ENCODE data around the gene NOP16. TPM values are rescaled to one million over a fixed set of nuclear protein-coding genes. Genes with fewer than 3 reads are reported as not detected.

NOP16 gene
- total and polyA plus RNA-seq, 2 experiments from 2014 or later = 15.2 to 68.7 TPM

DNA sequence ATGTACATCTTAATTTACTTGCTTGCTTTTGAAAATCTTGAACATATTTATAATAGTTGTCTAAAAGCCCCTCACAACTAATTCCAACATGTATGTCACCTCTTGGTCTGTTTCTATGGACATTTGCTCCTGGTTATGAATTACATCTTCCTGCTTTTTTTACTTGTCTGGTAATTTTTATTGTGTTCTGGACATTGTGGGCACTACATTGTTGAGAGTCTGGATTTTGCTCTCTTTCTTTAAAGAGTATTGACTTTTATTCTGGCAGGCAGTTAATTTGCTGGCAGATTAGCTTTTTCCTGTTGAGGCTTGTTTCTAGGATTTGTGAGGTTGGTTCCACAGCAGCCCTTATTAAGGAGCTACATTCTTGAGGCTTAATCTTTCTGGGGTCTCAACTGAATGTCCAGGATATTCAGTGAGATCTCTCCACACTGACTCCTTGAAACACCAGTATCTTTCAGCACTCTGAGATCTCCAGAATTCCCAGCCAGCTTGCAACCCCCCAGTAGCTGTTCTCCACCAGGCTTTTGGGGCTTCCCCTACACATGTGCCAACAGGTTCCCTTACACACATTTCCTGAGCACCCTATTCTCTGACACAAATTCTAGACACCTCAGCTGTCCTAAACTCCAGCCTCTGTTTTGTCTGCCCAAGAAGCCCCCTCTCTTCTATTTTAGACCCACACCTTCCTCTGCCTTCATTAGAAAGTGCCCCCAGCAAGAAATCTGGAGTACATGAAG, 54.2 kb downstream of the NOP16 start:
- TF ChIP-seq EZH2 (IDR thresholded peaks at IDR 0.05; ENCODE audit: insufficient read depth, poor library complexity, severe bottlenecking) (no peak), EZH2phosphoT487 (IDR thresholded peaks at IDR 0.05; ENCODE audit: insufficient read depth, low read depth) (no peak)
- Histone ChIP-seq H3K27ac (no peak overlapping the region), H3K4me1 (ENCODE audit: insufficient read depth) (no peaks in the 10 kb centered on the region), H3K9ac (no peak overlapping the region), H3F3A (ENCODE audit: insufficient read depth) (no peaks in the 10 kb centered on the region), H3K27me3 (replicated peaks; ENCODE audit: insufficient read depth) (no peaks in the 10 kb centered on the region), H2AFZ (no peak overlapping the region), H3K4me3 (no peak overlapping the region), H3K4me2 (ENCODE audit: unreplicated experiment) (no peak overlapping the region), H3K9me3 (ENCODE audit: low read depth) (no peaks in the 10 kb centered on the region), H3K36me3 (ENCODE audit: low read depth) (no peaks in the 10 kb centered on the region), H4K20me1 (ENCODE audit: insufficient read depth) (no peaks in the 10 kb centered on the region), H3K9me2 (ENCODE audit: insufficient read depth) (no peaks in the 10 kb centered on the region), H3K79me2 (ENCODE audit: insufficient read depth) (no peaks in the 10 kb centered on the region)
- no peak for DNase-seq
- in situ Hi-C loops (cut with MboI) = loop anchor here (25.0 kb wide), 1 partner anchor 597 kb away; no protein-coding TSS in a partner anchor

MicroRNAs encoded within 50 kb of the gene (microRNA counts, 767-probe panel; counts per million panel counts)
- microRNA hsa-miR-1271-5p = 447 counts per million, percentile 86 among the panel's probes with 10 or more counts

Small RNA genes lying within 50 kb of the gene (microRNA-seq; reads per million reads assigned to microRNA genes)
- 12.8 reads per million, percentile 18 among the genes with 10 or more reads in this experiment for gene MIR1271 (ENCODE audit: borderline number of aligned reads)

Small RNA genes lying within 50 kb of the gene (small RNA-seq; reads per million reads assigned to genes)
- not detected for gene MIR1271 (ENCODE audit: low read depth, low replicate concordance)

Other genes starting within 250 kb of the NOP16 start
- 3.5 and 6.8 TPM in 2 replicates for gene SIMC1, start 150.2 kb downstream of the NOP16 start, total RNA-seq (2014; rRNA removed; shearing (Covaris generic))
- gene SIMC1, start 150.2 kb downstream of the NOP16 start, polyA plus RNA-seq (2016; fragmentation: Nextera tagmentation; extraction: Ambion mirVana) = 8.2 and 8.6 TPM in 2 replicates
- 110 and 114 TPM in 2 replicates for gene KIAA1191, start 26.8 kb downstream of the NOP16 start, total RNA-seq (2014; rRNA removed; shearing (Covaris generic))
- gene KIAA1191, start 26.8 kb downstream of the NOP16 start, polyA plus RNA-seq (2016; fragmentation: Nextera tagmentation; extraction: Ambion mirVana) = 110 and 118 TPM in 2 replicates
- gene ARL10, start 23.1 kb downstream of the NOP16 start, total RNA-seq (2014; rRNA removed; shearing (Covaris generic)) = 8.3 and 8.9 TPM in 2 replicates
- 4.3 and 6.7 TPM in 2 replicates for gene ARL10, start 23.1 kb downstream of the NOP16 start, polyA plus RNA-seq (2016; fragmentation: Nextera tagmentation; extraction: Ambion mirVana)
- gene HIGD2A, start 153 bp upstream of the NOP16 start, total RNA-seq (2014; rRNA removed; shearing (Covaris generic)) = 33.8 and 72.1 TPM in 2 replicates
- 110 and 117 TPM in 2 replicates for gene HIGD2A, start 153 bp upstream of the NOP16 start, polyA plus RNA-seq (2016; fragmentation: Nextera tagmentation; extraction: Ambion mirVana)
- gene CLTB, start 27.9 kb upstream of the NOP16 start, total RNA-seq (2014; rRNA removed; shearing (Covaris generic)) = 121 and 130 TPM in 2 replicates
- gene CLTB, start 27.9 kb upstream of the NOP16 start, polyA plus RNA-seq (2016; fragmentation: Nextera tagmentation; extraction: Ambion mirVana) = 128 and 132 TPM in 2 replicates
- gene FAF2, start 59.8 kb upstream of the NOP16 start, total RNA-seq (2014; rRNA removed; shearing (Covaris generic)) = 41.0 and 45.0 TPM in 2 replicates
- gene FAF2, start 59.8 kb upstream of the NOP16 start, polyA plus RNA-seq (2016; fragmentation: Nextera tagmentation; extraction: Ambion mirVana) = 45.4 and 45.7 TPM in 2 replicates
- gene RNF44, start 148.8 kb upstream of the NOP16 start, total RNA-seq (2014; rRNA removed; shearing (Covaris generic)) = 2.9 and 3.9 TPM in 2 replicates
- 2.0 and 2.1 TPM in 2 replicates for gene RNF44, start 148.8 kb upstream of the NOP16 start, polyA plus RNA-seq (2016; fragmentation: Nextera tagmentation; extraction: Ambion mirVana)
- not detected in 2 replicates for gene CDHR2, start 160.7 kb upstream of the NOP16 start, total RNA-seq (2014; rRNA removed; shearing (Covaris generic))
- gene CDHR2, start 160.7 kb upstream of the NOP16 start, polyA plus RNA-seq (2016; fragmentation: Nextera tagmentation; extraction: Ambion mirVana) = not detected in 2 replicates
- 4.3 and 4.8 TPM in 2 replicates for gene GPRIN1, start 221.6 kb upstream of the NOP16 start, total RNA-seq (2014; rRNA removed; shearing (Covaris generic))
- 1.2 and 1.3 TPM in 2 replicates for gene GPRIN1, start 221.6 kb upstream of the NOP16 start, polyA plus RNA-seq (2016; fragmentation: Nextera tagmentation; extraction: Ambion mirVana)
- not detected in 2 replicates for gene SNCB, start 241.9 kb upstream of the NOP16 start, total RNA-seq (2014; rRNA removed; shearing (Covaris generic))
- gene SNCB, start 241.9 kb upstream of the NOP16 start, polyA plus RNA-seq (2016; fragmentation: Nextera tagmentation; extraction: Ambion mirVana) = not detected in 2 replicates
- not detected in 2 replicates for gene EIF4E1B, start 242.1 kb upstream of the NOP16 start, total RNA-seq (2014; rRNA removed; shearing (Covaris generic))
- not detected in 2 replicates for gene EIF4E1B, start 242.1 kb upstream of the NOP16 start, polyA plus RNA-seq (2016; fragmentation: Nextera tagmentation; extraction: Ambion mirVana)

All from GM23248 (cell line).